HG02623 (cell line): Measurements from ENCODE around the gene MED20.
"Not testable (repeated sequence)": the region's sequence is repeated elsewhere in the genome, so short reads cannot be mapped to it uniquely, and the experiment has no call there.

Source experiments
- ATAC-seq: cut with Tn5 transposase; IDR thresholded peaks from one replicate; pipeline ENCODE4 v1.9.1; 2021; ENCODE audit warnings: moderate library complexity; ENCODE audit not compliant: unreplicated experiment

Gene MED20

GRCh38 chr6:41920921-41921711 is at the start of gene MED20, which contains the start of gene BYSL:
MED20 (minus strand) TSS chr6:41921139; CDS start chr6:41921018, 121 bp downstream.
BYSL (plus strand) TSS chr6:41921499; CDS start chr6:41921563, 64 bp downstream.
- ATAC-seq = peak; percentile 83

GRCh38 chr6:41970436-41970846 is 49.5 kb upstream of the MED20 start:
- ATAC-seq = no peak

GRCh38 chr6:41967312-41968287 is 46.7 kb upstream of the MED20 start:
- no peak for ATAC-seq

- ATAC-seq = no peak
Observed at GRCh38 chr6:41966961-41967311, 46.0 kb upstream of the MED20 start.

- no peak for ATAC-seq
Observed at GRCh38 chr6:41966214-41966920, 45.4 kb upstream of the MED20 start.

- ATAC-seq = no peak
Observed at GRCh38 chr6:41965429-41966213, 44.7 kb upstream of the MED20 start.

GRCh38 chr6:41964201-41964887 is 43.4 kb upstream of the MED20 start:
- ATAC-seq = no peak

GRCh38 chr6:41963371-41963770 is 42.4 kb upstream of the MED20 start:
- ATAC-seq = no peak

- no peak for ATAC-seq
Observed at GRCh38 chr6:41960028-41960427, 39.1 kb upstream of the MED20 start.

GRCh38 chr6:41958022-41958856 is 37.3 kb upstream of the MED20 start:
- no peak for ATAC-seq

GRCh38 chr6:41957117-41957516 is 36.2 kb upstream of the MED20 start:
- ATAC-seq = no peak

GRCh38 chr6:41955412-41955811 is 34.5 kb upstream of the MED20 start:
- ATAC-seq = no peak

GRCh38 chr6:41954668-41955067 is 33.7 kb upstream of the MED20 start:
- no peak for ATAC-seq

GRCh38 chr6:41947581-41948220 is 26.8 kb upstream of the MED20 start:
- no peak for ATAC-seq

GRCh38 chr6:41943456-41943855 is 22.5 kb upstream of the MED20 start:
- no peak for ATAC-seq

GRCh38 chr6:41942882-41943281 is 21.9 kb upstream of the MED20 start:
- ATAC-seq = not testable (repeated sequence)

- no peak for ATAC-seq
Observed at GRCh38 chr6:41942067-41942851, 21.3 kb upstream of the MED20 start.
